HG03520 (cell line): ENCODE measurements around the gene EZR.
"Not testable (repeated sequence)": the region's sequence is repeated elsewhere in the genome, so short reads cannot be mapped to it uniquely, and the experiment has no call there.

Experiments
- ATAC-seq: cut with Tn5 transposase; IDR thresholded peaks from one replicate; pipeline ENCODE4 v1.9.1; 2021; ENCODE audit warnings: mild to moderate bottlenecking, moderate library complexity; ENCODE audit not compliant: unreplicated experiment

EZR gene

GRCh38 chr6:158799051-158799792 lies 19.9 kb downstream of the EZR start:
- no peak for ATAC-seq

DNA sequence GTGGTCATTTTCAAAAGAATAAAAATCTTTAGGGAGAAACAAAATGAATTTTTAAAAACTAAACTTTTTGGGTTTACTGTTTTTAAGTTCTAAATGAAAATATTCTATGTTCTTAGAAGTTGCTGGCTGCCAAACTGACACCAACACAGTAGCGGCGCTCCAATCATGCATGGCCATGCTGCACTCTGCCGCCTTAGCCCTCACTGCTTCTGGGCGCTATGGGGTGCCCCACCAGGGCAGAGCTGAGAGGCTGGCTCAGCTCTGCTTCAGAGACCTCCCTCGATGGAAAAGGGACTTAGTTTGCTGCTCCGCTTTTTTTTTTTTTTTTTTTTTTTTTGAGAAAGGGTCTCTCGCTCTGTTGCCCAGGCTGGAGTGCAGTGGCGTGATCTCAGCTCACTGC lies 20.9 kb downstream of the EZR start:
- no peak for ATAC-seq

DNA sequence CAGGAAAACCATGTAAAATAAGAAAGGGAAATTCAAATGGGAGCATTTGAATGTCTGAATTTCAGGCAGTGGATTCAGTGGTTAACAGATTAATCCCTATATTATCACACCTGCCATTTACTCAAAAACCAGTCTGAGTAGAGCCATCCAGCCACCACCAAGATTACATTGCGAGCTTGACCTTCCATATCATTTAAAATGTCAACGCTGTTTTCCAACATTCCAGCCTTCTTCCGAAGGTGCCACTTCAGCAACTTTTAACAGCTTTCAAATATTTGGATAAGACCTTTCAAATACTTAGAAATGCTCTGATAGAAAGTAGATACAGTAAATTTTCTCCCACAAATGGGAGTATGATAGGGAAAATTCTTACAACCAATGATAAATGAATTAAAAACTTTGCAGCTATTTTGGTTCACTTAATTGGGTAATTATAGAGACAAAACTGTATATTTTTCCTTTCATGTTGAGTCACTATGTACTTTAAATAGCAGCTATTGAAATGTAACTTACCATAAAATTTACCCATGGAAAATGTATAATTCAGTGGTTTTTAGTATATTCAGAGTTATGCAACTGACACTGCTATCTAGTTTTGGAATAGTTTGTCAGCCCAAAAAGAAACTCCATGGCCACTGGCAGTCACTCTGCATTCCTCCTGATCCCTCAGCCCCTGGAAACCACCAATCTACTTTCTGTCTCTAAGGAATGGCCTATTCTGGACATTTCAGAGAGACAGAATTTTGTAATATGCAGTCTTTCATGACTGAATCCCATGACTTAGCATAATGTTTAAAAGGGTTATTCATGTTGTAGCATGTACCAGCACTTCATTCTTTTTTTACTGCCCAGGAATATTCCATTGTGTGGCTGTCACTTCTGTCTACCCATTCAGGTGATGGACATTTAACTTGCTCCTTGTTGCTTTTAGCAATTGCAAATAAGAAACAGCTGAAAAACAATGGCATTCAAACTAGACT lies 21.5 kb downstream of the EZR start:
- no peak for ATAC-seq

GRCh38 chr6:158796353-158796752 lies 22.8 kb downstream of the EZR start:
- no peak for ATAC-seq

GRCh38 chr6:158795516-158795915 lies 23.7 kb downstream of the EZR start:
- ATAC-seq, result no peak

DNA sequence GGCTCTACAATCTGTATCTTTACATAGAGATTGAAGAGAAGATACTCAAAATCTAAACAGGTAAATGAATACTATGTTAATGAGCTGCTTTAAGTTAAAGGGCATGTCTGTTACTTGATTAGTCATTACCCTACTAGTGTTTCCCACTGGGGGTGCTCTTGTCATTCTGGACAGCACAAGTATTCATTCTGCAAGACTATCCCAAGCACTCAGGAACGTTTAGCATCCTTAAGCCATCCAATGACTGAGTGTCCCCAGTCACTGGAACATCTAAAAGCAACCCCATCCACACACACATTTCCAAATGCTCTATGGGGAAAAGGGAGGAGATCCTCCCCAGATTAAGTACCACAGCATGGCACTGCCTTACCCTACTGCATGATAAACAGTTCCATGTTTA lies 25.7 kb downstream of the EZR start:
- ATAC-seq, result no peak

GRCh38 chr6:158792505-158792904 lies 26.7 kb downstream of the EZR start:
- not testable (repeated sequence) for ATAC-seq

DNA sequence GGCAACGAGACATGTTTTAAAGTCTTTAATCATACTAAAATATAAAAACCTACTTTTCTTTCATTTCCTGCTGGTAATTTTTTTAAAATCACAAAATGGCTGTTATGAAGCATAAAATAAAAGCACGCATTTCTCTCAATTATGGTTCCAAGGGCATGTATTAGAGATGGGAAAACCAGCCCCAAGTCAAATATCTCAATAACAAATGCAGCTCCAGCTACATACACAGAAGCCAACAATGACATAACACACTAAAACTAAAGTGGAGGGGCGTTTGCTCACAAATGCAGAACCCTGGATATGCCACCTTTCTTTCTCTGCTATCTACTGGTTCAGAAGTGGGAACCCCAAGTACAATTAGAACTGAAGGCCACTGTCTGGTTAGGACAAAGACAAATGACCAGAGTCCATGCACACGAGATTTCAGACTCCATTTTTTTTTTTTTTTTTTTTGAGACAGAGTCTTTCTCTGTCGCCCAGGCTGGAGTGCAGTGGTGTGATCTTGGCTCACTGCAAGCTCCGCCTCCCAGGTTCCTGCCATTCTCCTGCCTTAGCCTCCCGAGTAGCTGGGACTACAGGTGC lies 27.8 kb downstream of the EZR start:
- ATAC-seq, result no peak

DNA sequence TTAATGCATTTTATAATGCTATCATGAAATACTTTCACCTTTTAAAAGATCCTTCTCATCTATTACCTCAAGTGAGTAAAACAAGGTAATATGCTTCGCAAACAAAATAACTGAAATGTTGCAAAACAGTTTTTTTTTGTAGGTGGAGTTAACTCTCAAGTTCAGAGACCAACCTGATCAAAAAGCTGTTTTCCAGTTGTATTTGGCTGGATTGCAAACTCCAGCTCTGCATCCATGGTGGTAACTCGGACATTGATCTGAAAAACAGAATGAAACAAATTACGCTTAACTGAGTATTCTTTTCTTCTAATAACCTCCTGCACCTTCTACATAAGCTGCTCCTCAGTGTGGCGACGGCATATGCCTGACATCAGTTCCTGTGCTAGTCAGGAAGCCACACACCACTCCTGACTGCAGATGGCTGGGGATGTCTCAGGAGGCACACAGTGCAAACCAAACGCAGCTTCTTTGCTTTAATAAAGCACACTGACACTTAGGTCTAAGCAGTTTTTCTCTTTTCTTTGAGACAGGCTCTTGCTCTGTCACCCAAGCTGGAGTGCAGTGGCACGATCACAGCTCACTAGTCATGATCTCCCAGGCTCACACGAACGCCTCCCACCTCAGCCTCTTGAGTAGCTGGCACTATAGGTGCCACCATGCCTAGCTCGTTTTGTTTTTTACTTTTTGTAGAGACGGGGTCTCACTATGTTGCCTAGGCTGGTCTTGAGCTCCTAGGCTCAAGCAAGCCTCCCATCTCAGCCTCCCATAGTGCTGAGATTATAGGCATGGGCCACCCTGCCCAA lies 29.9 kb downstream of the EZR start:
- no peak for ATAC-seq

- no peak for ATAC-seq
Measured at GRCh38 chr6:158787395-158787794, 31.8 kb downstream of the EZR start.

GRCh38 chr6:158786645-158787304 lies 32.4 kb downstream of the EZR start:
- ATAC-seq, result no peak

DNA sequence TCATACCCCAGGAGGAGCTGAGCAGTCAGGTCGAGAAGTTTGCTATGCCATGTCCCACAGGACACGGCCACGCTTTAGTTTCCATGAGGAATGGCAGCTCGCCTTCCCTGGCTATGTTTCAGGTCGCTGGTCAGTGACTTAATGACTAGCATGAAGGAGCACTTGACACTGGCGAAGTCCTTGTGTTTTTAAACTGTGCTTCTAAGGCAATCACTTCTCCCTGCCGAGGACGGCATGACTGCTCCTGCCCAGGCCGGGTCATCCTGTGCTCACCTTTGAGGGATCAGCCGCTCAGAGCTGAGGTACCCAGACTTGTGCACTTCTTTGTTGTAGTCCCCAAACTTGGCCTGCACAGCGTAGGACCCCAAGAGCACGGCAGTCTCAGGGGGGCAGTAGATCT lies 34.1 kb downstream of the EZR start:
- no peak for ATAC-seq

DNA sequence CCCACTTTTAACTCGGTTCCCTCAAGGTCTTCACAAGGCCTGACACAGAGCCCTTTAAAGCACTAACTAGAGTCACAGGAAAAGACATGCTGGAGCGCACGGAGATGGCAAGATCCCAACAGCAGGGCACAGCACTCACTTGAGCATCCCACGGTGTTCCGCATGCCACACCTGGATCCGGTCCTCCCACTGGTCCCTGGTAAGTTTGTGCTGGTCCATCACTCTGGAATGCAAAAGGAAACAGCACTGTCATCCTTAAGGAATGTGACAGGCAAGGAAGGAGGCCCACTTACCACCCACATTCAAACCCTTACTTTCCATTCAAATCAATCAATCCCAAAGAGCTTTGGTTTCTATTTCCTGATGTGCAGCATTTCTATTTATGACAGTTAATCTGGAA lies 34.7 kb downstream of the EZR start:
- no peak for ATAC-seq

- ATAC-seq, result no peak
Measured at GRCh38 chr6:158783851-158784250, 35.3 kb downstream of the EZR start.

- no peak for ATAC-seq
Measured at GRCh38 chr6:158783167-158783450, 36.1 kb downstream of the EZR start.

DNA sequence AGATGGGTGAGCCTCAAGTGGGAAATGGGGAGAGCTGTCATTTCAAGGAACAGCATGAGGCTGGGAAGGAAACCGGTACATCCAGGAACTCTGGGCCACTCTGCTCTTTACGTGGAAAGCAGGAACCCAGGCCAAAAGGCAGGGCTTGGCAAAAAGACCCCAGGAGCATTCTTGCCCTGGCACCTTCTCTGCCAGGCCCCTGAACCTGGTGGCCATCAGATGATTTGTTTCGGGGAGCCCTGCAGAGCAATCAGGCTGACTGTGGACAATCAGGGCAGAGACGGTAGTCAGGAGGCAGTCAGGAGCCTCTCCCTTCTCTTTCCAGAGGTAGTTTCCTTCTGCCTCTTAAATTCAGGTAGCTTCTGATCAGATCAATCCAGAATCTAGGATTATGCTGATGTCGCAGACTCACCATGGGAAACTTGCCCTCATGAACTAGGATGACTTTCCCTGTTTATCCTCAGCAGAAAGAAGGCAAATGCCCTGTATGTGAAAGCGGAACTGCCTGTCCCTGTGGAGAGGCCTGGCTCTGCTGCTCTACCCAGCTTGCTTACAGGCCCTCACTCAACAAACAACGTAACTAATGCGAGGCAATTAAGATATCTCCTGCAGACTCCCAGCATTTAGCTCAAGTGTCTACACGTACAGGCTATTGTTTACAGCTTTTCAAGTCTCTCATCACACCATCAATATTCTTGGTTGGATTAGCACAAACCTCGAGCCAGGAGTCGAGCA lies 36.6 kb downstream of the EZR start:
- no peak for ATAC-seq

GRCh38 chr6:158781692-158782373 lies 37.3 kb downstream of the EZR start:
- no peak for ATAC-seq

DNA sequence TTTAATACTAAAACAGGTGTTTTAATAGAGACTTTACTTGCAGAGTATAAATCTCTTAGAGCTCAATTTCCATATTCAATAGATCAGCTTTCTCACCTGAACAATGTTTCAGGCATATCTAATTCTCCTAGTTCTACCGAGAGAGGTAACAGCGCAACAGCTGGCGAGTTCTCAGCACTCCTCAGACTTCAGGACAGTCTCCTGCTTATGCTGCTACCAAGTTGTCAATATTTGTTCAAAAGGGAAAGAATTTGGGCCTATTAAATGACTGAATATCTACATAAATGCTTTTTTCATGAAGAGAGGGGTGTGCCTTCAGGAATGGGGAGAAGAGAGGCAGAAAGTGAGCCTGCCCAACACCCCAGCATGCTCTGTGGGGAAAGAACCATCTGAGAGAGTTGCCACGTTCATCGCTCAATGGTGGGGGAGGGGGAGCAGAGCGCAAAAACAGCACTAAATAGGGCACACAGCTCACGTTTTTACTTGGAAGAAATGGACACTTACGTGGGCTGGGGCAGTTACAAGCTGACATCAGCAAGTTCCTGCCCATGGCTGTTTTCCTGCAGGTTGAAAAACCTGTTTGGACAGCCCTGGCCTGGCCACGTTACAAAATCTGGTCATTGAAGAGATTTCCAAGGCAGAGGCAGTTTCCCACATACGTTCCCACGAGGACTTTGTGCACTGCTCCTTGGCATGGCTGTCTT lies 38.0 kb downstream of the EZR start:
- ATAC-seq, result no peak
